ENCODE results near the gene ETFA.

ETFA gene

DNA sequence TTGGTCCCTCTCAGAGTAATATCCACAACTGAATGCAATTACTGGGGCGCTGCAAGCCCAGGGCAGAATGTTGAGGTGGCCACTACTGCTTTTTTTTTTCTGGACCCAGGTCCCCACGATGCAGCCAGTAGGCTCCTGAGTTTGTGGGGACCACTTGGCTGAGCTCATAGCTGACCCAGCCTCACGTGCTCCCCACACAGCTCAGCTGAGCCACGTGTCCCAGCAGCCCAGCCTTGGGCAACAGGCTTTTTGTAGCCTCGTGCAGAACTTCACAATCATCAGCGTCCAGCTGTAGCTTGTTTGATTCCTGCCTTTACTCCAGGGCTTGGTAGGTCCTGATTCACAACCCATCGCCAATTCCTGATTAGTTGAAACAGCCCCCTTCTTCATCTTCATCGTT lies 117.3 kb downstream of the ETFA start:
- DNase-seq: no peak

DNA sequence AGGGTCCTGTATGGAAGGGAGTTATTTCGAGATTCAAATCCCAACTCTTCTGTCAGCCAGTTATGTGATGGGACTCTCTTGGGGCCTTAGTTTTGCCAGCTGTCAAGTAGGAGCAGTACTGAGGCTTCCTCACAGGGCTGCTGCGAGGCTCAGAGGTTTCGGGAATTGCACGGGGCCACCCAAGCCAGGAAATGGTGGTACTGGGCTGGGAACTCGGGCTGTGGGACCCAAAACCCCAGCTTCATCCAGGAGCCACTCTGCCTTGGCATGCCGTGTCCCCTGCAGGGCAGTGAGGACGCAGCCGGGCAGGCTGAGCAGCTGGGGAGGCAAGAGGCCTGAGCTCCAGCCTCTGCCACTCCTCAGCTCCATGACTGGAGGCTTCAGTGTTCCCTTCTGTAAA lies 118.6 kb downstream of the ETFA start:
- DNase-seq: no peak

DNA sequence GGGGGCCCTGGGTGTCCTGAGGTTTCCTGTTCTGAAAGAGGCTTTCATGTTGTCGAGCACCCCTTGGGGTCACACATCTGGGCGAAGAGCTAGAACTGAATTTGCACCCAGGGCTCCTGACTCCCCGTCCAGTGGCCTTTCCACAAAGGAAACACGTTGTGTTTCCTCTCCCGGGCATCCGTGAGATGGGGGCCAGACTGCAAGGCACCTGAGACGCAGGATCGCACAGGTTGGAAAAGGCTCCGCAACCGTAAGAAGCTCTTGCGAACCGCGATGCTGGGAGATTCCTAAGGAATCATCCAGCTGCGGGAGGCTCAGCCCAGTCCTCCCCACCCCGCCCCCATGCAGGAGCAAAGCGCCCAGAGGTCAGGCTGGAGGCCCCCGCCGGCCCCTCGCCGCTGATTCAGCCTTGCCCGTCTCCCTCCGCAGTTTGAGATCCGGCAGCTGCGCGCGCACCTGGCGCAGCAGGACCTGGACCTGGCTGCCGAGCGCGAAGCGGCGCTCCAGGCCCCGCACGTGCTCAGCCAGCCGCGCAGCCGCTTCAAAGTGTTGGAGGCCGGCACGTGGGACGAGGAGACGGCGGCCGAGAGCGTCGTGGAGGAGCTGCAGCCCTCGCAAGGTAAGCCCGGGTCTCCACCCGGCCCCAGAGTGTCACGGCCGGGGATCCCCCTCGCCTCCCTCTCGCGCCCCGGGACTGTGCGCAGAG lies 119.6 kb downstream of the ETFA start:
- no peak for DNase-seq

DNA sequence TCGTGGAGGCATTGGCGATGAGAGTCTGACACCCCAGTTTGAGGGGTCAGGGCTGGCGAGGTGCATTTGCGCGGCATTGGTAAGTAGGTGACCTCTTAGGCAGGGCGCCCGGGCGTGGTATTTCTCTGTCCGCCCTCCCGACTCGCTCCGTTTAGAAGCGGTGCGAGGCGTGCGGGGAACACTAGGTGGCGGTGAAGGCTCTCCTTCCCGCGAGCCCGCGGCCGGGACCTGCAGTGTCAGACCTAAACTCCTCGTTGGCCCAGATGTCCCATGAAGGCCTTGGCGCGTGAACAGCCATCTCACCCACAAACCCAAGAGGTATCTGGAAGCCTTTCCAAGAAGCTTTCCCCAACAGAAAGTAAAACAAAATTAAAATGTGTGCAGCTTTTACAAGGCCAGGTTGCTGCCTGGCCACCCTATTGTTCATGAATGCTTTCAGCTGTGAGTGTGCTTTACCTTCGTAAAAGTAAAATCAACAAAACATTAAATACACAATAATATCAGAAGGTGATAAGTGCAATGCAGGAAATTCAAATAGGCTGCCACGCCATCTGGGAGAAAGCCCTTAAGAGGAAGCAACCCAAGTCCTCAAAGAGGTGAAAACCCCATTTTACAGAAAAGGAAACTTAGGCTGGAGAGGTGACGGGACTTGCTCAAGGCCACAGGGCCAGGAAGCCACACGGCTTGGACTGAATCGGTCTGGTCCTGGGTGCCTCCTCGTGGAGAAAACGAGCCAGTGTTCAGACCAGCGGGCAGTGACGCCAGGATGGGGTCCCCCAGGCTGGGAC lies 120.3 kb downstream of the ETFA start:
- peak in 11 of 14 donors; percentile 16 to 69 (median 48) for DNase-seq

DNA sequence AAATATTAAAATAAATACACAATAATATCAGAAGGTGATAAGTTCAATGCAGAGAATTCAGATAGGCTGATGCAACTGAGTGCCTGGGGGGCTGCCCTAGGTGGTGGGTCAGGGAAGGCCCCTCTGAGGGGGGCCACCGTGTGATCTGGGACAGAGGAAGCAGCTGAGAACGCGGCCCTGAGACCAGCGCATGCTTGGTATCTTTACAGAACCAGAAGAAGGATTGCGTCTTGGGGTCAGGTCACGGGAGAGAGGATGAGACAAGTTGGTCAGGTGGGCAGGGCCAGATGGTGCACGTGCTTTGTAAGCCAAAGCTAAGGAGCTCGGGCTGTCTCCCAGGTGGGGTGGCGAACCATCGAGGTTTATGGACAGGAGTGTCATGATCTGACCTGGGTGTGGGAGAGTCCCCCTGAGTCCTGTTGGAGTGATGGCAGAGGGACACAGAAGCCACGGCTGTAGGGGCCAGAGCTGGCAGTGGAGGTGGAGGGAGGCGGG lies 121.2 kb downstream of the ETFA start:
- no peak for DNase-seq

DNA sequence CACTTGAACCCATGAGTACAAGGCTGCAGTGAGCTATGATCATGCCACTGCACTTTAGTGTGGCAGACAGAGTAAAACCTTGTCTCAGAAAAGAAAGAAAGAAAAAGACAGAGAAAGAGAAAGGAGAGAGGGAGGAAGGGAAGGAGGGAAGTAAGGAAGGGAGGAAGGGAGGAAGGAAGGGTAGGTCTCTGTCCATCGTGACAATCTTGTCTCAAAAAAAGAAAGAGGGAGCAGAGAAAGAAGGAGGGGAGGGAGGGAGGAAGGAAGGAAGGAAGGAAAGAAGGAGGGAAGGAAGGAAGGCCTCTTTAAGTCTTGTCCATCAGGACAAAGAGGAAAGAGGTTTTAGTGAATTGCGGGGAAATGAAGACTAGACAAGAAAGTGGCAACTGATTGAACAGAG lies 122.2 kb downstream of the ETFA start:
- no peak for DNase-seq

DNA sequence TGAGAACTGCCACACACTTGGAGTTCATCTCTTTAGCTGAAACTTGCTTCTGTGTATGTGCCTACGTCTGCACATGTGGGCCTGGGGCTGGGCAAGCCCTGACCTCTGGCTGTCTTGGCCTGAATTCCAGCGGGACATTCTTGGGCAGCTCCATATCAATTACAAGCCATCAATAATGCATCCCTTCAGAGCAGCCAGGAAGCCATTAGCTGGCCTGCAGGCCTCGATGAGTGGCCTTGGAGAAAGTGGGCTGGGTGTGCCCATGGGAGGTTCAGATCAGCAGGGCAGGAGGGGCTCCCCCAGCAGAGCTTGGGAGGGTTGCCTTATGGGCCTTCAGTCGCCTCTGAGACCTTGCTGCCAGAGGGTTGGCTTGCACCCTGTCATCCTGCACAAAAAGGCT lies 124.1 kb downstream of the ETFA start:
- no peak for DNase-seq

DNA sequence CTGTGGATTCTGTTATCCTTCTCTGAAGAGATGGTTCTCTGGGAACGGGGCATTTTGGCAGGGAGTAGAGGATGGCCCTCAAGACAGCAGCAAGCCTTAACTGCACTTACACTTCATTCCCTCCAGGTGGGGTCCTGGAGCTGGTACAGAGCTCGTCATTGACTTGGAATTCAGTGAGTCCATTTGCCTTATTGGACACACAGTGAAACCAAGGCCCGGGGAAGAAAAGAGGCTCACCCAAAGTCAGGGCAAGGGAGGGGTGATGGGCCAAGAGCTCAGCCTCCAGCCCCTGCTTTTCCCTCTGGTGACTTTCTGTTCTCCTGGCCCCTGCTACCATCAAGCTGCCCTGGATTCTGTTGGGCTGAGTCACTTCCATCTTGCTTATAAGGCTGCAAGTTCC lies 125.6 kb downstream of the ETFA start:
- DNase-seq: no peak

DNA sequence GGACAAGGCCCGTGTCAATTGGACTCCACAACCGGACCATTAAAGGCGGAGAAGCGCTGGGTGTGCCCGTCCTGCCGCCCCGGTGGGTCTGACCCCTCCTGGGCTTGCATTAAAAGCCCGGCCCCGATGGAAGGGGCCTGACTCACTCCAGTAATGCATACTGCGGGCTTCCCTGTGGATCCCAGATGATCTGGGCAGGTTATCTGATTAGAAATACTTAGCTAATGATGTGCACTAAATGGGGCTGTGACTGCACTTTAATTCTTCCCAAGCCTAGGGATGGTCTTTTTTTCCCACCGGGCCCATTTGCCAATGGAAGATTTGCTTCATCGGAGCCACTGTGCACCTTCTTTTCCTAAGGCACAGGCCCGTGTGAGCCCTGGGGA lies 126.6 kb downstream of the ETFA start:
- no peak for DNase-seq

DNA sequence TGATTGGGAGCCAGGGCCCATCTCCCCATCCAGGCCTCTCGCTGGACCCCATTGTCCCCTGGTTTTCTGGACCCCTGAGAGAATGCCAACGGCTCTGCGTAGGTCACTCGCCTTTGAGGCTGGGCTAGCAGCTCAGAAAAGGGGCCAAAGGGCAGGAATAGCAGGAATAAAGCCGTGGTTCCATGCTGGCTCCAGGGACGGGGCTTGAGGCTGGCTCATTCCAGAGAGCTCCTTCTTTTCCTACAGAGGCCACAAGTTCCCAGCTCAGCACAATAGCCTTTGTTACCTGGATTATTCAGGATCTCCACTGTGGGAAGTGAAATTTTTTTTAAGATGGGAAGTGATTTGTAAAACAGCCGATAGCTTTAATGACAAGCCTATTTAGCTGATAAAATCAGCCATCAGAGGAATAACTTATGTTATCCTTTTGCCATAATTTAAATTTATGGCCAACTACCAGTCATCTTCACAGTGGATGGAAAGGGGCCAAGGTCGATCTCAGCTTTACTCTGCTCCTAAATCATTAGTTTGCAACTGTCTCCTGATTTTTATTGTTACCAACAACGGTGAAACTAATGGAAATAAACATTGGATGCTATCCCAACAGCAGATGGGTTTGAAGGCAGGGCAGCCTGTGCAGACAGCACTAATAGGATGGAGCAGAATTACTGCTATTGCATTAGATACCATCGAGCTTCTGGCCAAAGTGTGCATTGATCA lies 127.2 kb downstream of the ETFA start:
- DNase-seq: peak in 1 of 14 donors; percentile 37

DNA sequence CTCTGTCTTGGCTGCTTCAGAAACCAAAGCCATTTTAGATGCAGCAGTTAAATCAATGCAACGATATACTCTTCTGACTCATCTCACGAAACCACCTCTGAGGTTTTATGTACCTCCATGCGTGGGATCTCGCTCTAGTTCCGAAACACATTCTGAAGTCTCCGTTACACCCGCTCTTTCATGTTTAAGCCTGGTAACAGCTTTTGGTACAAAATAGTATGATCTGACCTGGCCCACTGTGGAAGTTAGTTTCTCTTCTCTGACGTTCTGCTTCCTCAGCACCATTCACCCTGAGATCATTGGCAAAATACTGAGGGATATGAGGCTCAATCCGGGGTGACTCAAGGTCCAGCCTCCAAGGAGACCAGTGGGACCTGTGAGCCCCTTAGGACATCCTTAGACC lies 129.6 kb downstream of the ETFA start:
- no peak for DNase-seq

DNA sequence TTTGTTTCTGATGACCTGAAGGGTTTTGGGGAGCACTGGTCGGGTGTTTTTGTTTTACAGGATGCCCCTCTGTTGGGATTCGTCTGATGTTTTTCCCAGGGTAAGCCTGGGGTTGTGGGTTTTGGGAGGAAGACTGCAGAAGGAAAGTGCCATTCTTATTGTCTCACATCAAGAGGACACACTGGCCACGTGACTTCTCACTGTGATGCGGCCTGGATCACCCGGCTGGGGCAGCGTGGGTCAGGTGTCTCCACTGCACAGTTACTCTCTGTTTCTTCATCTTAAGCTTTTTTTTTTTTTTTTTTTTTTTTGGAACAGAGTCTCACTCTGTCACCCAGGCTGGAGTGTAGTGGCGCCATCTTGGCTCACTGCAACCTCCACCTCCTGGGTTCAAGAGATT lies 130.9 kb downstream of the ETFA start:
- DNase-seq: no peak

DNA sequence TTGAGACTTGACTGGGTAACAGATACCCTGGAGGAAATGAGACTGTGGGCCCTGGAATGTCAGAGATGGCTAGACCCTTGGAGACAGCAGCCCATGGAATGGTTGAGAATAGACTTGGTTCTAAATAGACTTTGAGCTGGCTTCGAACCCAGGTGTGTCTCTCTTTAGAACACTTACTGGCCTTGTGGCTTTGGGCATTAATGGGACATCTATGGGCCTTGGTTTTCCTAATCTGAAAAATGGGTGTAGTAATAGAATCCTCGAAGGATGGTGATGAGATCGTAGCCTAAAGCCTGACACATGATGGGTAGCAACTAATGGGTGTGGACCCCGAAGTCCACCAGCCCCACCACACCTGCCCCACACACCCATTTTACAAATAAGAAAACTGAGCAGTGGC lies 132.2 kb downstream of the ETFA start:
- no peak for DNase-seq

DNA sequence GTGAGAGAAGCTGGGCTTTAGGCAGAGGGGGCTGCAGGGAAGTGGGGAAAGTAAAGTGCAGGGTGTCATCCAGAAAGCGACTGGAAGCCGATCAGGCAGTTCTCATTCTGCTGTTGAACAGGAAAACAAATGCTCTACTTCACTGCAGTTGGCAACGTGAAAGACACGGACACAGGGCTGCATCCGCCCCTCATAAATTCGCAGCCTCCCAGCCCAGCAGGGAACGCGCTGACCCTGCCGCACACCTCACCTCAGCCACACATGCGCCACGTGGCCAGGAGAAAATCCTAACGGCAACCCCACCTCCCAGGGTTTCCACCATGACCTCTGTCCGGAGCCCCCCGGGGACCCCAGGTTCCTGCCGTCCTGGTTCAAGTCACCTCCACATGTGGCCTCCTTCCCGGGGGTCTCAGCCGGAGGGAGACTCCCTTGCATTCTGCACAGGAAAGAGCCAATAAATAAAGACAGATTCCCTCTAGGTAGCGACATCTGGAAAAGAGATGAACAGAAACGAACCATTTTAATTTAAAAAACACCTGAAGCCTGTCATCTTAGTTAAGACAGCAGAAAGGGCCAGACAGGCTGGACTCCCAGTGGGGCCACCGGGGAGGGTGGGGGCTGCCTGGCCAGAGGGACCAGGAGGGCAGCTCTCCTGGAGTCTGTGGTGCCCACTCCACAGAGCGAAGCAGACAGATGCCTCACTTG lies 132.8 kb downstream of the ETFA start:
- no peak for DNase-seq

DNA sequence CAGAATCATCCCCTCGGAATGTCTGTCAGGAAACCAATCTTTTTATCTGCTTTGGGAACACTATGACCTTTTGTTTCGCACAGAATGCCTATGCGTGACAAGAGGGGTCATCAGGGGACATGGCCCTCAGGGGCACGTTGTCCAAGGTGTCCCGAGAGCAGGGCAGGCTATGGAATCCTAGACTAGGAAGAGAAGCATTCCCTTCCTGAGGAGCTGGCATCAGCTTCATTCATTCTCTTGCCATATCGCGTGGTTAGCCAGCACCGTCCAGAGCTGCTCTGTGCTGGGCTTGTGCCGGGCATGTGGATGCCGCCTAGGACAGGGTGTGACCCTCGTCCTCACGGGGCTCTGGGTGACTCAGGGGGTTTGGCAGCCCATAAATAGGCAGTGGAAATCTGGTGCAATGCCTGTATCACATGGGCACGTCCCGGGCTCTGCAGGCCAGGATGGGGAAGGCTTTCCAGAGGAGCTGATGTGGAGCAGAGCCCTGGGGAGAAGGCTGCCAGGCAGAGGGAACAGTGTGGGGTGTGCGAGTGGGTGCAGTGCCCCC lies 133.7 kb downstream of the ETFA start:
- DNase-seq: peak in 2 of 14 donors; percentile 22 to 60

DNA sequence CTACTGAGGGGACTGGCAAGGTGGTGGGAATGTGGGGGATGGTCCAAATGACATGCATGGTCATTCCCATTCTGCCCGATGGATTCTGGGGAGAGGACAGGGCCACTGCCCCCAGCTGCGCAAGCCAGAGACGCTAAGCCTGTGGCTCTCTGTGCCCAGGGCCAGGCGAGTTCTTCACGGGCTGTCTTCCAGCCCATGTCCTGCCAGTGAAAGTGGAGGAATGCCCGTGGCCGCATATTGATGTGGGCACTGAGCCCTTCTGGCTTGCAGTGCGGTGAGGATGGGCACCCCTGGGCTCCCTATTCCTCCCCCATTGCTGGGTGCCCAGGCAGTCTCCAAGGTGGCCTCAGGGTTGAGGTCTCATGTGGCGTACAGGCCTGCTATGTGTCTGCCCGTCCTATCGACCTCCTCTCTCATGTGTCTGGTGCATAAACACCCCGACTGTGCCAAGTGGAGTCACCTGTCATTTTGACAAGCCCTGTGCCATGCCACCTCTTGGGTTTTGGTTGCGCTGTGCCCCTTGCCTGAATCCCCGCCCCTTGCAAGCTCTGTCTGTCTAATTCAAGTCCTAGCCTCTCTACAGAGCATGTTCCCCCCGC lies 134.7 kb downstream of the ETFA start:
- peak in 1 of 14 donors; percentile 65 for DNase-seq

DNA sequence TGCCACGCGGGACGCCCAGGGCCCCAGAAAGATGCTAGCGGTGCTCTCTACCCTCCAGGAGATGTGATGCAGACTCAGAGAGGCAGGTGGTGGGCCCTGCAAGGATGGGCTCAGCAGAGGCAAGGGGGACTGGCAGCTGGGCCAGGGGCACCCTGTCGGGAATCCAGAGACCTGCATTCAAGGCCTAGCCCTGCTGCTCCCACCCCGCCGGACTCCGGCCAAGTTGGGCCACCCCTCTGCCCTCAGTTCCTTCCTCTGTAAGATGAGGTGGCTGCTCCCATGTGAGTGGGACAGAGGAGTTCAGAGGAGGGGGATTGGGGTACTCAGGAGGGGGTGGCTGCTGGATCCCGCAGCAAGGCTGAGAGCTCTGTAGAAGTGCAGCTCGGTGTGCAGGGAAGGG lies 135.2 kb downstream of the ETFA start:
- no peak for DNase-seq

DNA sequence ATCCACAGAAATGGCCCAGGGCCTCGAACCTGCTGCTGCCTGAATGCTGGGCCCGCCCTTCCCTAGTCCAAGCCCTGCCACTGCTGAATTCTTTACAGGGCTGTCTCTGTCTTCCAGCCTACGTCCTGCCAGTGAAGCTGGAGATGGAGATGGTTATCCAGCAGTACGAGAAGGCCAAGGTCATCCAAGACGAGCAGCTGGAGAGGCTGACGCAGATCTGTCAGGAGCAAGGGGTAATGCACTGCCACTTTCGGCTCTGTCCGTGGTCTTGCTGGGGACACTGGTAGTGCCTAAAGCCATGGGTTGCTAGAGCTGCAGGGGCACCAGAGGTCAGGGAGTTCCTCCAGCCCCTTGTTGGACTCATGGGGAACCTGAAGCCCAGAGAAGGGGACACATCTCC lies 135.8 kb downstream of the ETFA start:
- no peak for DNase-seq

DNA sequence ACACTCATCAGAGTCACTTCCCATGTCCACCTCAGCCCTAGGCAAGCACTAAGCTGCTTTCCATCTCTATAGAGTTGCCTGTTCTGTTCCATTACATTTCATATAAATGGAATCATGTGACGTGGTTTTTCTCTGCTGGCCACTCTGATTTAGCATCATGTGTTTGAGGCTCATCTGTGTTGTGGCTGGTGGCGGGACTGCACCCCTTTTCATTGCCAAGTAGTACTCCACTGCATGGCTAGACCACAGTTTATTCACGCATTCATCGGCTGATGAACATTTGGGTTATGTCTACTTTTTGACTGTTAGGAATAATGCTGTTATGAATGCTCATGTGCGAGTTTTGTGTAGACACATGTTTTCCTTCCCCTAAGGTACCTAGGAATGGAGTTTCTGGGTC lies 136.6 kb downstream of the ETFA start:
- no peak for DNase-seq

DNA sequence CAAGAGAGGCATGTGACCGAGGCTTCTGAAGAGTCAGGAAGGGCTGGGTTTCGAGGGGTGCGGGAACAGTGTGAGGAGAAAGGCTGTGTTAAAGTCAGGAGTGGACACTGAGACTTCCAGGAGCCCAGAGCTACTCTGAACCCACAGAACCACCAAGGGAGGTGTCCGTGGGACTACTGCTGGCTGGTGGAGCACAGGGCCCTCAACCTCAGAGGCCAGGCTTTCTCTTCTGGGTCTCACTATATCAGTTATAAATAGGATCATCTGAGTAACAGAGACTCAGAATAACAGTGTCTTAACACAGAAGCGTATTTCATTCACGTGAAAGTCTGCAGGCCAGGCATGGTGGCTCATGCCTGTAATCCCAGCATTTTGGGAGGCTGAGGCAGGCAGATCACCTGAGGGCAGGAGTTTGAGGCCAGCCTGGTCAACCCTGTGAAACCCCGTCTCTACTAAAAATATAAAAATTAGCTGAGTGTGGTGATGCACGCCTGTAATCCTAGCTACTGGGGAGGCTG lies 137.9 kb downstream of the ETFA start:
- no peak for DNase-seq

DNA sequence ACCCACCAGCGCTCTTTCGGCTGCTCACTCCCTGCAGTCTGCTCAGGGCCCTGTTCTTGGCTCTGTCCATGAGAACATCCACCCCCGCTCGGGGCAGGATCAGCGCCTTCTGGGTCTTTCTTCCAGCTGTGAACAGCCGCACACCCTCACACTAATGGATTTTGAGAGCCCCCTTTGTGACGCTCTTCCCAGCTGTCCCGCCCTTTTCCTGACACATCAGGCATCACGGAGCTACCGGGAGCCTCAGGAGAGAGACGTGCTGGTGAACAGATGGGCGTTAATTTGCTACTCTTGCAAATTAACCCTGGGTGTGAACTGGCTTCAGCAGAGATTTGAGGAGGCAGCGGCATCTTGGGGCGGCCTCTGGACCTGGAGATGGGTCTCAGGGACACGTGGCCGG lies 138.5 kb downstream of the ETFA start:
- DNase-seq: no peak

All from C1 segment of cervical spinal cord (tissue), 14 donors.